Stimulated activated CD8-positive, alpha-beta memory T cell treated with anti-CD3 and anti-CD28 coated beads, Interleukin-7, amount 100 ng/mL, for 24 hours (primary cell): Measurements from ENCODE around the gene GLT6D1.

Experiments used
- DNase-seq: peaks from one replicate; pipeline ENCODE4 v3.0.0-alpha.2; 2020; ENCODE audit warnings: low read depth

GLT6D1 gene

GRCh38 chr9:135622415-135623020 is 16.8 kb downstream of the GLT6D1 start:
- DNase-seq, result no peak

DNA sequence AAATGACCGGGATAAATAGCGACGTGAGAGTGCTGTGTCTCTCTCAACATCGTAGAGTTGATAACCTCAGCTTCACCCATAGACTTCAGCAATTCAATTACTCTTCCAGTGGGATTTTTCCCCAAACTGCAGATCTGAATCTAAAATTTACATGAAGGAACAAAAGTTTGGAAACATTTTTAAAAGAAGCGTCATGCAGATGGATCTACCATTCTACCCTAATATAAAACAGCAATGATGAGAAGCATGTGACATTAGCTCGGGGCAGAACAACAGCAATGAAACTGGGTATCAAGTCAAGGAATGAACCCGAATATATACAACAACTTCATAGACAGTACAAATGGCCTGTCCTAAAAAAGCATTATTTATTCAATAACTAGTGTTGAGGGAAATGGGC is 18.8 kb downstream of the GLT6D1 start:
- DNase-seq, result no peak

- no peak for DNase-seq
Observed at GRCh38 chr9:135619599-135619886, 19.8 kb downstream of the GLT6D1 start.

- DNase-seq, result no peak
Observed at GRCh38 chr9:135618866-135619598, 20.3 kb downstream of the GLT6D1 start.

- no peak for DNase-seq
Observed at GRCh38 chr9:135617991-135618411, 21.3 kb downstream of the GLT6D1 start.

DNA sequence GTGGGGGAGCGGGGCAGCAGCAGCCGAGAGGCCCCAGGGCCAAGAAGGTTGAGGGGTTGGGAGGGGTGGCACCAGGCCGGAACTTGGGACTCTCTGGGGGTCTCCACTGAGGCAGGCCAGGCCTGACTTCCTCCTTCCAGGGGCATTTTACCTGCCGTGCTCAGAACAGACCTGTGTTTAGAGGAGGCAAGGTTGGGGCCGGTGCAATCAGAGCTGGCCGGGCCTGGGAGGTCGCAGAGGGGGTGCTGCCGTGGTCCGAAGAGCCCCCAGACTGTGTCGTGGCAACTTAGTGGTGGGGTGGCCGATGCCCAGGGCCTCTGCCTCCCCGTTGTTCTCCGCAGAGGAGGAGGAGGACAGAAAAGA is 21.8 kb downstream of the GLT6D1 start:
- no peak for DNase-seq

DNA sequence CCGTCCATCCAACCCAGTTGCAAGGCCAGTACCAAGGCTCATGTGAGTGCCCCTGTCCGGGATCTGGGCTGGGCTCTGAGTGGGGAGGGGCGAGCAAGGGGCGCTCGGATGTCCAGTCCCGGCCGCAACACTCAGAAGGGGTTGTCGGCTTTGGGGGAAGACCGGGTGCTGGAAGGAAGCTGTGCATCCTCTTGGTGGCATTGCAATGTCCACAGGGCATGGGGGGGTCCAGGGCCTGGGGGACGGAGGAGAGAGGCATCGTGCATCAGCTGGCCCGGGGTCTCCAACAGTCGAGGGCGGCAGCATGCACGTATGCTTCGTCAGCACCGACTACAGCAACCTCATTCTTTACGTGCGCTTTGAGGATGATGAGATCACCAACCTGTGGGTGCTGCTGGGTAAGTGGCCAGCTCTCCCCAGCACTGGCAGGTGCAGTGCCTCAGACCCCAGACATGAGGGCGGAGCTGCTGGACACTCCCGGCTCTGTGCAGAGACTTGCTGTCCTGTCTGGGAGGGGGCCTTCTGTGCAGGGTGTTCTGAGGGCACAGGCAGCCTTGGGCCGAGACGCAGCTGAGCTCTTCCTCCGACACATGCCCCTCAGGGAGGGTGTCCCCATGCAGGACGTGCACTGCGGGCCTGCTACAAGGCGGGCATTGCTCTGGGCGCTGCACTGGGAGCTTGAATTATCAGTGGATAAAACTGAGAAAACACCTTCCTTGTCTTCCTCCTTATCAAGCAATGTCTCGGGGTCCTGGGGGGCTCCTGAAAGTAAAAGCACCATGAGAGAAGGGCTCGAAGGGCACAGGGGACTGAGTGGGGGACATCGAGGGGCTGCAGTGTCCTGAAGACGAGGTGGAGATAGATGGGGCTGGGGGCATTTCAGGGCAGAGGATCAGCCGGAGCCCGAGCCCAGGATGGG is 22.5 kb downstream of the GLT6D1 start:
- DNase-seq, result no peak

DNA sequence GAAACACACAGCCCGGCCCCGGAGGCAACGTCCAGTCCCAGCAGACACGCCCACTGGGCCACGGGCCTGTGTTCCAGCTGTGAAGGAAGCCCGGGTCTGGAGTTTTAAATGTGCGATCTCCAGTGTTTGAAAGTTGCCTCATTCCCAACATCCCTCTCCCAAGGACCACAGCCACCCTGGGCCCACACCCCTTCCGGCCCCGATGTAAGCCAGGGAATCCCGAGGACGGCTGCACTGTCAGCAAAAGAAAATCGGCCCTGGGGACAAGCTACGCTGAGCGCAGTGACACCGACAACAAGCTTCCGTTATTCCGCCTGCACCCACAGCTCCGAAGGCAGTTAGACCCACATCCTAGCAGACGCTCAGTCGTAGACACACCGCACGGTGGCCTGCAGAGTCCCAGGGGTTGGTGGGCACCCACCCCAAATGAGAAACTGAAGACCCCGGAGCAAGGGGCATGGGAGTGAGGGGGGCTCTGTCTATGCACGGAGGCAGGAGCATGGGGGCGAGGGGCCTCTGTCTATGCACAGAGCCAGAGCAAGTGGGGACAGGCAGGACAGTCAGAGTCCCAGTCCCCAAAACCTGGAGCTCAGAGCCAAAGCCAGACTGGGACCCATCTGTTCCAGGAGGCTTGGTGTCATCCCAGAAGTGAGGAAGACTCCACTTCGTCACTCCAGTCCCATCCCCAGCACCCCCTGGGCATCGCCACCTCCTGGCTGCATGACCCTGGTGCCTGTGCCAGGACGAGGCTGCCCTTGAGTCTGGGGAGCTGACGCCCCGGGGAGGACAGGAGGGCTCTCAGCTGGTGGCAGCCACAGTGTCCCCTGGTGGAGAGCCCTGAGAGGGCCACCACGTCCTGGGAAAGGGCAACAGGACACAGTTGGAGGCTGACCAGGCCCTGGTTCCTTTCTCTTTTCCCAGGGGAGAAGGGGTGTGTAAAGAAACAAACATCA is 23.4 kb downstream of the GLT6D1 start:
- DNase-seq, result no peak

DNA sequence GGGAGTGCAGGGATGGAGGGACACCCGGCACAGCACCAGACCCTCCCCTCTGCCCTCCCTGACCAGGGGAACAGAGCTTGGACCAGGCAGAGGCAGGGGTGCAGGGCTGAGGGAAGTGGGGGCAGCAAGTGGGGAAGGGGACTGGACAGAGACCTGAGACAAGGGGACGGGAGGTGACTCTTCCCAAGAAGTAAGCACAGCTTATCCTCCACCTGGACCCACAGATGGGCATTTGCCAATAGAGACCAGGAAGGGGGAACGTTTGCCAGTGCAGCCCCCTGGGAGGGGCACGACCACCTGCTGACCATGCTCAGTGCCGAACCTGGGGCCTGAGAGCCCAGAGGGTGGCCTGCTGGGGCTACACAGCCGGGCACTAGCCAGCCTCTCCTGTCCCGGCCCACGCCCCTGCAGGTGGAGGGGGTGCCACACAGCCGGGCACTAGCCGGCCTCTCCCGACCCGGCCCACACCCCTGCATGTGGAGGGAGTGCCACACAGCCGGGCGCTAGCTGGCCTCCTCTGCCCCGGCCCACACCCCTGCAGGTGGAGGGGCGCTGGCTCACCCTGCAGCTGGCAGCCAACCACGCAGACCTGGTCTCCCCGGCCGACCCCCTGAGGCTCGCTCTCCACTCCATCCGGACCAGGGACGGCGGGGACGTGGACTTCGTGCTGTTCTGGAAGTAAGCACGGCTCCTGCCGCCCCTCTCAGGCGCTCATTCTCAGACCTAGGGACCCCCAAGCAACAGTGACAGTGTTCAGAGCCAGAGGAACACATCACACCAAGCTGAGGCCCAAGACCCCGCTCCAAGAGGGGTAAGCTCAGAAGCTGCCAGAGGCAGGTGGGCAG is 24.3 kb downstream of the GLT6D1 start:
- DNase-seq, result no peak

DNA sequence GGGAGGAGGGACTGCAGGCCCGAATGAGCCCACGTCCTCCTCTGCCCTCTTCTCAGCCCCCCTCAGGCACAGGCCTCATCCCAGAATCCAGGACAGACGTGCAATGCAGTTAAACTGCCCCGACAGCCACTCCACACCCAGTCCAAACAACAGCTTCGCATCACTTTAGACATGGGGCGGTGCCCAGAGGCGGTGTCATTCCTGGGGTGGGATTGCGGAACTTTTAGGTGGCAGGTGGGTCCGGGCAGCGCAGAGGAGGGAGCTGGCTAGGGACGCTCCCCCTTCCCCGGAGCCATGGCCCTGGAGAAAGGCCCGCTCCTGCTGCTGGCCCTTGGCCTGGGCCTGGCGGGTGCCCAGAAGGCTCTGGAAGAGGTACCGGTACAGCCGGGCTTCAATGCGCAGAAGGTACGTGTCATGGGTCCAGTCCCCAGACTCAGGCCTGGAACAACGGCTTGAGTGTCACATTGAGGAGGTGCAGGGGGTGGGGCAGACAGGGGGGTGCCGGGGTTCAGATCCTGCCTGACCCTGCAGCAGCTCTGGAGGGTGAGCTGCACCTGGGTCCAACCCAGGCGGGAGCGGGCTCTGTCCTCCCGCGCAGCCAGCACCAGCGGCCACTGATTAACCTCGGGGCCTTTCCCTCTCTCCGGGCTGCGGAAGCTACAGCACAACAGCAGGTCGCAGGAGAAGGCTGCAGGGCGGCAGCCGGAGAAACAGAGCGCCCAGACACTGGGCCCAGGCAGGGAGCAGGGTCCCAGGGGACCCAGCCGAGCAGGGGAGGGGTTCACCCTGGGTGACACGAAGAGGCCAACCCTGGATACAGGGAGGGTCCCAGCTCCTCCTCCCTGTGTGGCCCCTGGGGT is 25.2 kb downstream of the GLT6D1 start:
- DNase-seq, result no peak

- DNase-seq, result no peak
Observed at GRCh38 chr9:135612981-135613910, 26.1 kb downstream of the GLT6D1 start.

- DNase-seq, result no peak
Observed at GRCh38 chr9:135612437-135612836, 26.9 kb downstream of the GLT6D1 start.

DNA sequence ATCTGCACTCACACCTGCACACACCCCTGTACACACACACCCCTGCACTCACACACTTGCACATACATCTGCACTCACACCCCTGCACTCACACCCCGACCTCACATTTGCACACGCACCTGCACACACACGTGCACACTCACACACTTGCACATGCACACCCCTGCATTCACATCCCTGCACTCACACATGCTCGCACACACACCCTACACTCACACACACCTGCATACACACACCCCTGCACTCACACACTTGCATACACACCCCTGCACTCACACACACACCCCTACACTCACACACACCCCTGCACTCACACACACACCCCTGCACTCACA is 27.5 kb downstream of the GLT6D1 start:
- DNase-seq, result no peak

- DNase-seq, result no peak
Observed at GRCh38 chr9:135611142-135611874, 28.0 kb downstream of the GLT6D1 start.

- DNase-seq, result no peak
Observed at GRCh38 chr9:135610290-135611141, 28.8 kb downstream of the GLT6D1 start.

GRCh38 chr9:135609366-135609955 is 29.9 kb downstream of the GLT6D1 start:
- no peak for DNase-seq

DNA sequence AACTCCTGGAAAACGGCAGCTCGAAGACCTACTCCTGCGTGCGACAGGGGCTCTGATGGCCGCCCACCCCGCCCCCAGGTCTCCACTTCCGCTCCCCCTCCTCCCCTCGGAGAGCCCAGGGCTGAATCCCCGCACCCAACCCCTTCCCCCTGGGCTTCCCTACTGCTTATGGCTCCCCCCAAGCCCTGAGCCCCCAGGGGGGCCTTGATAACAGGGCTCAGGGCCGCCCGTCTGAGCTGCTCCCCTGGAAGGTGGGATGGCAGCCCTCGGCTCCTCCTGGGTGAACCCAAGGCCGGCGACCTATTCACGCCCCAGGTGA is 30.4 kb downstream of the GLT6D1 start:
- no peak for DNase-seq
